HCT116 (cell line): Measurements from ENCODE around the gene TMEM132C. TPM values are rescaled to one million over a fixed set of nuclear protein-coding genes. Genes with fewer than 3 reads are reported as not detected.

Source experiments
- ATAC-seq: fragments of 200-7000 bp; cut with Tn5 transposase; 2 replicates; pipeline ENCODE4 v1.9.1; 2020; ENCODE audit warnings: mild to moderate bottlenecking, moderate library complexity
- BruUV-seq: library from RNA; stranded (reverse); fragments of 400-500 nt; replicated peaks from 2 replicates; lab custom pipeline; 2021; lab: Mats Ljungman, UMichigan
- CTCF ChIA-PET: fragments of 300-600 bp; sonication (Branson Sonifier 250); formaldehyde crosslinking; loops from one replicate; lab custom pipeline; 2021; ENCODE audit warnings: antibody characterized with exemption; lab: Charles Lee
- POLR2A ChIA-PET: fragments of 300-600, 350-600 bp; sonication (Branson Sonifier 250); formaldehyde crosslinking; loops from one replicate; lab custom pipeline; 2021; ENCODE audit warnings: antibody characterized with exemption; lab: Charles Lee
- RAD21 ChIA-PET, 2 experiments: fragments of 300-600 bp; sonication (Branson Sonifier 250); formaldehyde crosslinking; loops; one replicate each; lab custom pipeline; 2023; ENCODE audit warnings: low total read pairs in 2 of 2; ENCODE audit not compliant: uncharacterized antibody in 2 of 2, unreplicated experiment in 2 of 2, low non-redundant PET in 1 of 2; lab: Charles Lee
- DNase-seq: peaks from one replicate; pipeline ENCODE4 v3.0.0-alpha.2; 2010; ENCODE audit warnings: low read depth, low spot score
- H2AFZ ChIP-seq: fragments of 200-600 bp; shearing (Covaris generic), sonication (generic); 2 replicates; pipeline ENCODE4 v1.6.1; 2017; ENCODE audit warnings: low read depth, mixed run types, mixed read lengths, antibody characterized with exemption, low read length; ENCODE audit not compliant: poor library complexity, severe bottlenecking
- H3K27ac ChIP-seq: 2 replicates; pipeline ENCODE4 v1.5.1; 2012; ENCODE audit warnings: low read depth, low read length
- H3K27me3 ChIP-seq: fragments of 200-600 bp; sonication (generic); 2 replicates; pipeline ENCODE4 v1.6.1; 2016; ENCODE audit warnings: mixed run types, low read length, mixed read lengths; ENCODE audit not compliant: insufficient read depth
- H3K36me3 ChIP-seq, 2 experiments: fragments of 200-500 bp in 1 of 2; fragments of 200-600 bp in 1 of 2; sonication (Bioruptor generic) in 1 of 2; sonication (generic) in 1 of 2; 2 replicates each; pipeline versions ENCODE4 v1.5.1 to v1.6.1; 2014 to 2016; ENCODE audit warnings: low read length in 2 of 2, inconsistent platforms in 1 of 2, mixed read lengths in 1 of 2, mixed run types in 1 of 2; ENCODE audit not compliant: insufficient read depth in 2 of 2, control insufficient read depth in 1 of 2
- H3K4me1 ChIP-seq, 2 experiments: fragments of 200-600 bp in 1 of 2; sonication (generic) in 1 of 2; 2 replicates each; pipeline versions ENCODE4 v1.5.1 to v1.6.1; 2012 to 2017; ENCODE audit warnings: low read length in 2 of 2, inconsistent platforms in 1 of 2, mild to moderate bottlenecking in 1 of 2, mixed read lengths in 1 of 2, mixed run types in 1 of 2, moderate library complexity in 1 of 2; ENCODE audit not compliant: insufficient read depth in 2 of 2, control insufficient read depth in 1 of 2
- H3K4me2 ChIP-seq: fragments of 200-600 bp; sonication (generic); 2 replicates; pipeline ENCODE4 v1.6.1; 2017; ENCODE audit warnings: mixed run types, low read length, mixed read lengths
- H3K4me3 ChIP-seq, 2 experiments: fragments of 200-600 bp in 1 of 2; sonication (generic) in 1 of 2; replicated peaks in 1 of 2; 2 replicates each; pipeline ENCODE4 v1.5.1; 2011 to 2016; ENCODE audit warnings: low read length in 2 of 2, control low read depth in 1 of 2, low read depth in 1 of 2, mild to moderate bottlenecking in 1 of 2, mixed read lengths in 1 of 2, mixed run types in 1 of 2
- H3K79me2 ChIP-seq: fragments of 200-600 bp; sonication (generic); 2 replicates; pipeline ENCODE4 v1.6.1; 2017; ENCODE audit warnings: mild to moderate bottlenecking, mixed run types, low read length, moderate library complexity, mixed read lengths; ENCODE audit not compliant: insufficient read depth
- H3K9ac ChIP-seq: fragments of 200-600 bp; sonication (generic); 2 replicates; pipeline ENCODE4 v1.6.1; 2016; ENCODE audit warnings: low read length, mixed read lengths
- H3K9me2 ChIP-seq: fragments of 200-600 bp; sonication (generic), shearing (Covaris generic); 2 replicates; pipeline ENCODE4 v1.6.1; 2017; ENCODE audit warnings: mixed run types, mild to moderate bottlenecking, moderate library complexity; ENCODE audit not compliant: insufficient read depth
- H3K9me3 ChIP-seq, 2 experiments: fragments of 200-500 bp in 1 of 2; fragments of 200-600 bp in 1 of 2; sonication (Bioruptor generic) in 1 of 2; sonication (generic) in 1 of 2; 2 replicates each; pipeline ENCODE4 v1.6.1; 2014 to 2017; ENCODE audit warnings: low read length in 2 of 2, mixed read lengths in 2 of 2, inconsistent platforms in 1 of 2, low read depth in 1 of 2, mild to moderate bottlenecking in 1 of 2, mixed run types in 1 of 2, moderate library complexity in 1 of 2; ENCODE audit not compliant: control insufficient read depth in 1 of 2, insufficient read depth in 1 of 2
- H4K20me1 ChIP-seq: fragments of 200-600 bp; sonication (generic), shearing (Covaris generic); 2 replicates; pipeline ENCODE4 v1.6.1; 2017; ENCODE audit warnings: mixed run types, mild to moderate bottlenecking, moderate library complexity; ENCODE audit not compliant: insufficient read depth
- ATF3 ChIP-seq: IDR thresholded peaks from 2 replicates; pipeline ENCODE4 v1.6.1; 2012
- CBX3 ChIP-seq: IDR thresholded peaks from 2 replicates; pipeline ENCODE4 v1.6.1; 2012; ENCODE audit warnings: low read depth
- EZH2phosphoT487 ChIP-seq: fragments of 200-600 bp; IDR thresholded peaks from 2 replicates; pipeline ENCODE4 v1.6.1; 2018; ENCODE audit warnings: antibody characterized with exemption, borderline replicate concordance
- FOSL1 ChIP-seq: IDR thresholded peaks from 2 replicates; pipeline ENCODE4 v1.6.1; 2012; ENCODE audit warnings: low read depth
- JUND ChIP-seq: IDR thresholded peaks from 2 replicates; pipeline ENCODE4 v1.6.1; 2012
- POLR2A ChIP-seq: IDR thresholded peaks from 2 replicates; pipeline ENCODE4 v1.7.0; 2011; ENCODE audit warnings: borderline replicate concordance; ENCODE audit not compliant: insufficient read depth, insufficient read length; ENCODE audit errors: extremely low read depth
- POLR2AphosphoS5 ChIP-seq: IDR thresholded peaks from 2 replicates; pipeline ENCODE4 v1.6.1; 2011; ENCODE audit warnings: mild to moderate bottlenecking, low read depth, low read length, moderate library complexity
- SIN3A ChIP-seq: IDR thresholded peaks from 2 replicates; pipeline ENCODE4 v1.6.1; 2012; ENCODE audit warnings: low read depth
- SP1 ChIP-seq: IDR thresholded peaks from 2 replicates; pipeline ENCODE4 v1.6.1; 2012; ENCODE audit warnings: low read depth
- TCF7L2 ChIP-seq: IDR thresholded peaks from 2 replicates; pipeline ENCODE4 v1.7.0; 2011; ENCODE audit warnings: borderline replicate concordance, inconsistent platforms; ENCODE audit not compliant: insufficient read depth, insufficient read length; ENCODE audit errors: extremely low read depth
- YY1 ChIP-seq: IDR thresholded peaks from 2 replicates; pipeline ENCODE4 v1.6.1; 2011; ENCODE audit warnings: low read length, low read depth, moderate library complexity, mild to moderate bottlenecking; ENCODE audit not compliant: insufficient replicate concordance; ENCODE audit errors: extremely low read depth
- ZFX ChIP-seq: fragments of 450-650 bp; IDR thresholded peaks from 2 replicates; pipeline ENCODE4 v1.6.1; 2017
- intact Hi-C: fragments of 100-400 bp; cut with micrococcal nuclease; formaldehyde crosslinking; loops from 2 replicates; pipeline ENCODE4 v1.10.0; 2022
- total RNA-seq: library from RNA; stranded (reverse); gene quantifications from one replicate; pipeline ENCODE4 v1.2.1, GENCODE V29; 2021; ENCODE audit not compliant: unreplicated experiment
- TF ChIP-seq, protein P1 (sequence below), 3 experiments: fragments of 200-600 bp in 1 of 3; sonication (generic) in 1 of 3; IDR thresholded peaks in 2 of 3; conservative IDR thresholded peaks in 1 of 3; 2 replicates each; pipeline ENCODE4 v1.5.1; 2012 to 2017; ENCODE audit warnings: low read depth in 2 of 3, low read length in 2 of 3, antibody characterized with exemption in 1 of 3, borderline replicate concordance in 1 of 3, control low read depth in 1 of 3, mild to moderate bottlenecking in 1 of 3, mixed read lengths in 1 of 3, mixed run types in 1 of 3, moderate library complexity in 1 of 3; ENCODE audit not compliant: insufficient read depth in 1 of 3
- TF ChIP-seq, protein P2 (sequence below): IDR thresholded peaks from 2 replicates; pipeline ENCODE4 v1.6.1; 2012

TMEM132C gene
- total RNA-seq, 1 experiment from 2014 or later = not detected

DNA sequence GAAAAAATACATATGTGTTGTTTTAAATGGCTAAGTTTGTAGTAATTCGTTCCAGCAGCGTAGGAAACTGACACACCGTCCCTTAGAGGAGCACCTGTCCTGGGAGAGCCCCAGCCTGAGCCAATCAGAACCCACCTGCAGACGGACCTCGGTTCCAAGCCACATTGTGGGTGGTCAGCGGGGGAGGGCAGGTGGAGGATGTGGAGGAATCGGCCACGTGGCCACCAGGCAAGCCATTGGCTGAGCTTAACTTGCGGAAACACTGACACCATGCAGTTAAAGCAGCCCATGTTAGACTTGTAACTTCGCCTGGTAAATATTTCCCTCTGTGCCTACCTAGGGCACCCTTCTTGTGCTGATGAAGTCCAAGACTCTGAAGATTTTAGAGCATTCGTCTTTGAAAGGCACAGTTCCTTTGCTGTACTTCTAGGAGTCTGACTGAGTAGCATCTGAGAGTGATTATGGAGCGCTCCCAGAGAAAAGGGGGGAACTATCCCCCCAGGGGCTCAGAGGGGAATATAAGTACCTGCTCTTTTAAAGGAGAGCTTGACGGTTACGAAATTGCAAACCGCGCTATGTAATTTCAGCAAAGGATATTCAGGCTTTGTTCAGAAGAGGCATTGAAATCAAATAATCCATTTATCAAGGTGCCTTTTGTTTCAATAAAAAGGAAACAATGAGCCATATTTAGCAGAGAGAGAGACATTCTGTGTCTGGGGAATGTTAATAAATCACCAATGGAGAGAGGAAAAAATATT is 135.7 kb downstream of the TMEM132C start:
- RAD21 ChIA-PET = no interaction called here

More for the DNA sequence above, 135.7 kb downstream of the TMEM132C start:
- H2AFZ ChIP-seq = no peak overlapping the region
- H3K4me2 ChIP-seq = no peak overlapping the region
- H3K79me2 ChIP-seq = no peaks in the 10 kb centered on the region
- no peaks in the 10 kb centered on the region for H3K27me3 ChIP-seq
- H3K9me2 ChIP-seq = no peaks in the 10 kb centered on the region
- H3K9me3 ChIP-seq = peaks cover 7 to 22% of the 10 kb centered on the region in 2 experiments; a peak in 2 of 4 replicates
- no peaks in the 10 kb centered on the region for H4K20me1 ChIP-seq
- DNase-seq = no peak
- no peak overlapping the region for H3K9ac ChIP-seq
- H3K4me3 ChIP-seq = no peak overlapping the region
- TF ChIP-seq CBX3 (no peak), POLR2A (no peak), SIN3A (no peak), POLR2AphosphoS5 (no peak), SP1 (no peak), EZH2phosphoT487 (no peak), ZFX (no peak), TCF7L2 (no peak), ATF3 (no peak), FOSL1 (no peak), JUND (no peak), YY1 (no peak)
- TF ChIP-seq, protein P1, sequence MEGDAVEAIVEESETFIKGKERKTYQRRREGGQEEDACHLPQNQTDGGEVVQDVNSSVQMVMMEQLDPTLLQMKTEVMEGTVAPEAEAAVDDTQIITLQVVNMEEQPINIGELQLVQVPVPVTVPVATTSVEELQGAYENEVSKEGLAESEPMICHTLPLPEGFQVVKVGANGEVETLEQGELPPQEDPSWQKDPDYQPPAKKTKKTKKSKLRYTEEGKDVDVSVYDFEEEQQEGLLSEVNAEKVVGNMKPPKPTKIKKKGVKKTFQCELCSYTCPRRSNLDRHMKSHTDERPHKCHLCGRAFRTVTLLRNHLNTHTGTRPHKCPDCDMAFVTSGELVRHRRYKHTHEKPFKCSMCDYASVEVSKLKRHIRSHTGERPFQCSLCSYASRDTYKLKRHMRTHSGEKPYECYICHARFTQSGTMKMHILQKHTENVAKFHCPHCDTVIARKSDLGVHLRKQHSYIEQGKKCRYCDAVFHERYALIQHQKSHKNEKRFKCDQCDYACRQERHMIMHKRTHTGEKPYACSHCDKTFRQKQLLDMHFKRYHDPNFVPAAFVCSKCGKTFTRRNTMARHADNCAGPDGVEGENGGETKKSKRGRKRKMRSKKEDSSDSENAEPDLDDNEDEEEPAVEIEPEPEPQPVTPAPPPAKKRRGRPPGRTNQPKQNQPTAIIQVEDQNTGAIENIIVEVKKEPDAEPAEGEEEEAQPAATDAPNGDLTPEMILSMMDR (IDR thresholded peaks at IDR 0.05 in 2 of 3, conservative IDR thresholded peaks at IDR 0.05 in 1 of 3; ENCODE audit: borderline replicate concordance in 1 of 3, insufficient read depth in 1 of 3, low read depth in 2 of 3, low read length in 2 of 3) = no peak
- TF ChIP-seq, protein P2, sequence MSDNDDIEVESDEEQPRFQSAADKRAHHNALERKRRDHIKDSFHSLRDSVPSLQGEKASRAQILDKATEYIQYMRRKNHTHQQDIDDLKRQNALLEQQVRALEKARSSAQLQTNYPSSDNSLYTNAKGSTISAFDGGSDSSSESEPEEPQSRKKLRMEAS = no peak
- CTCF ChIA-PET = no interaction called here
- POLR2A ChIA-PET = no interaction called here
- no peaks in the 10 kb centered on the region for H3K4me1 ChIP-seq
- intact Hi-C loops = no loop called here
- BruUV-seq = no TSS peak
- no peaks in the 10 kb centered on the region for H3K36me3 ChIP-seq
- H3K27ac ChIP-seq = no peak overlapping the region
- no peak for ATAC-seq
